NCI-H2107 treated with DMSO at 0.1 percent for 48 hours (cell line): ENCODE data around the gene BEND3.
A peak's percentile ranks its signal among the peaks of the same experiment; 100 is the strongest.
"Not testable (repeated sequence)": the region's sequence is repeated elsewhere in the genome, so short reads cannot be mapped to it uniquely, and the experiment has no call there.

Experiments used
- DNase-seq: peaks from one replicate; lab custom pipeline; 2025; ENCODE audit not compliant: unreplicated experiment; lab: John Stamatoyannopoulos, UW

Gene BEND3

DNA sequence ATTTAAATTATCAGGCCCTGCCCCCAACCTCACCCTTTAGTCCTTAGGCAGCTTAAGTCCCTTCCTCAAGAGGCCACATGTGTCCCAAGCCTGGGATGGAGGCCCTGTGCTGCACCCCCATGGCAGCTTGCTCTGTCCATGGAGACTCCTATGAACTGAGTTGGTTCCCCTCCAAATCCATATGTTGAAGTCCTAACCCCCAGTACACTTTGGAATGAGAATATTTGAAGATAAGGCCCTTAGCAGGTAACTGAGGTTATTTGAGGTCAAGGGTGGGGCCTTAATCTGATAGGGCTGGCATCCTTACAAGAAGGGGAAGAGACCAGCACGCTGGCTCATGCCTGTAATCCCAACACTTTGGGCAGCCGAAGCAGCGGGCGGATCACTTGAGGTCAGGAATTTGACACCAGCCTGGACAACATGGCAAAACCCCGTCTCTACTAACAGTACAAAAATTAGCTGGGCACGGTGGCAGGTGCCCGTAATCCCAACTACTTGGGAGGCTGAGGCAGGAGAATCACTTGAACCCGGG lies 6.7 kb upstream of the BEND3 start:
- DNase-seq = no peak

DNA sequence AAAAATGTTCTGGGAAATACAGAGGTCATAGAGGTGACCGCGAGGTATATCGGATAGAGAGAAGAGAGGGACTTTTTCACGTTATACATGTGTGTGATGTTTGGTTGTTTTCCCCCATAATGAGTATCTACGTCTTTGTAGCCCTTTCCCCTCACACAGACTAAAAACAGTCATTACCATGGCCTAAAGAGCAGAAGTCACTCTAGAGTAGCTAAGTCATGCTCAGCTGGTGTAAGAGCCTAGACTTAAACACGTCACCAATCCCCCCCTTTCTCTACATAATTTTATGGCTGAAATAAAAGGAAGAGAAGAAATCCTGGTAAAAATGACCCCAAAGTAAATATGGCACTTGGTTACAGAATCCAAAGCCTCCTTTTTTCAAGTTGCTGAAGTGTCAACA lies 6.0 kb upstream of the BEND3 start:
- DNase-seq = no peak

DNA sequence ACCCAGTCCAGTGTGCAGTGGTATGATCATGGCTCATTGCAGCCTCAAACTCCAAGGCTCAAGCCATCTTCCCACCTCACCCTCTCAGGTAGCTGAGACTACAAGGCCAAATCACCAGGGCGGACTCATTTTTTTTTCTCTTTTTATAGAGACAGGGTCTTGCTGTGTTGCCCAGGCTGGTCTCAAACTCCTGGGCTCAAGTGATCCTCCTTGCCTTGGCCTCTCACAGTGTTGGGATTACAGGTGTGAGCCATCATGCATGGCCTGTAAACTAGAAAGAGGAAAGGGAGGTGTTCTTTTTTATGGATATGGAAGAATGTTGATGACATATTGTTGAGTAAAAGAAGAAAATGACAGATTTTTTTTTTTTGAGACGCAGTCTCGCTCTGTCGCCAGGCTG lies 5.1 kb upstream of the BEND3 start:
- no peak for DNase-seq

DNA sequence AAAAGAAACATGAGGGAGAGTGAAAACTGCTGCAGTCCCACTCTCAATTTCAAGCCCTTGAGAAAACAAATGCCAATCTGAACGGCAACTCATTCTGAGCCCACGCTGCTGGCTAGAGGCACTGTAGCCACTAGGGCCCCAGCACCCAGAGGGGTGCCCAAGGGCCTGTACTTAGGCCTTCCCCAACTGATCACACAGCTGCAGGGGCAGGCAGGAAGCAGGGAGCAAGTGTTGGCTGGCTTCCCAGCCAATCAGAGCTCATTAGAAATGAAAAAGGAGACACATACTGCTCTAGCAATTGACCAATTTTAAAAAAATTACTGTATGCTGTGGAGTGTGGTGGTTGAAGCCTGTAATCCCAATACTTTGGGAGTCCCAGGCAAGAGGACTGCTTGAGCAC lies 3.7 kb upstream of the BEND3 start:
- DNase-seq = peak; percentile 29

DNA sequence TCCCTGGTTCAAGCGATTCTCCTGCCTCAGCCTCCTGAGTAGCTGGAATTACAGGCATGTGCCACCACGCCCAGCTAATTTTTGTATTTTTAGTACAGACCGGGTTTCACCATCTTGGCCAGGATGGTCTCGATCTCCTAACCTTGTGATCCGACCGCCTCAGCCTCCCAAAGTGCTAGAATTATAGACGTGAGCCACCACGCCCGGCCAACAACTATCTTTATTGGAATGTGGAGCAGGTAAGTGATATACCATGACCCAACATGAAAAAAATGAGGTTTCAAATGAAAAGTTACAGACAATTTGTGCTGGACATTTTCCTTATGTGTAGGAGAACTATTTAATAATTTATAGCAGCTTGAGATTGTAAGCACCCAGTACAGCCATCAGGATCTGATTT lies 3.2 kb upstream of the BEND3 start:
- DNase-seq = not testable (repeated sequence)

DNA sequence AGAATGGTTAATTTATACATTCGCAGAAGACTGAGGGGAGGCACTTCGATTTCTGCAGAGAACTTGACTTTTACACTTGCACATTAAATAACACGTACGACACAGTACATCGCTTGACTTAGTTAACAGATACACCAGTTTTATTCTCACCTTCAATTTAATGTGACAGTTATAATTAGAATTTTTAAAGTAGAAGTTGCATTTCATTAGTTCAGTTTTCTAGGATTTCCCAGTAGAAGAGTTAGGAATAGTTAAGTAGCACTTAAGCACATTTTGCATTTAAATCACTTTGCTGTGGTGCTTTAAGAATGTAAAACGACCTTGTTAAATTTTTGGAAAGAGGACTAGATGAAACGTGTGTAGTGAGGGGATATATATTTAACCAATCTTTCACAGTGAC lies 1.6 kb upstream of the BEND3 start:
- no peak for DNase-seq

DNA sequence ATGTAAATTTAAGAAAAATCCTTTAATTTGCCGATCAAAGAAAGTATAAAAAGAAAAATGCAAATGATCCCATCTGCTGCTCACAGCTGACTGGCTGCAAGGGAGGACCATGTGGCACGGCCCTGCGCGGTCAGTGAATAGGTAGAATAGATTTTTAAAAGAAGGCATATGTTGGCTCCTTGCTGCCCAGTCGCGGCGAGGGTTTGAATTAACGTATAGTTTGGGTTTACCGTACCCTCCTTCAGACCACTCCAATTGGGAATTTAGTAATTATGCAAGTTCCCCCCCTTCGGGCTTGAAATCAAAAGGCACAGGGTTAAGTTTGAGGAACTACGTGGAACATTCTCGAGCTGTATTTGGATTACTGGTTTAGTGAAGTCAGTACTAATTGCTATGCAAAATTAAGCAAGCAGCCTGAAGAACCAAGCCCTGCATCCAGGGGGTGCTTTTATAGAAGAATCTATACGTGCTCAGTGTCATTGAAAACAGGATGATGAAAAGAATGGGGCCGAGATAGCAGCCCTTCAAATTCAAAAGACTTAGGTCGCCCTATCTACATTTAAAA lies 1.1 kb upstream of the BEND3 start:
- DNase-seq = peak; percentile 75

DNA sequence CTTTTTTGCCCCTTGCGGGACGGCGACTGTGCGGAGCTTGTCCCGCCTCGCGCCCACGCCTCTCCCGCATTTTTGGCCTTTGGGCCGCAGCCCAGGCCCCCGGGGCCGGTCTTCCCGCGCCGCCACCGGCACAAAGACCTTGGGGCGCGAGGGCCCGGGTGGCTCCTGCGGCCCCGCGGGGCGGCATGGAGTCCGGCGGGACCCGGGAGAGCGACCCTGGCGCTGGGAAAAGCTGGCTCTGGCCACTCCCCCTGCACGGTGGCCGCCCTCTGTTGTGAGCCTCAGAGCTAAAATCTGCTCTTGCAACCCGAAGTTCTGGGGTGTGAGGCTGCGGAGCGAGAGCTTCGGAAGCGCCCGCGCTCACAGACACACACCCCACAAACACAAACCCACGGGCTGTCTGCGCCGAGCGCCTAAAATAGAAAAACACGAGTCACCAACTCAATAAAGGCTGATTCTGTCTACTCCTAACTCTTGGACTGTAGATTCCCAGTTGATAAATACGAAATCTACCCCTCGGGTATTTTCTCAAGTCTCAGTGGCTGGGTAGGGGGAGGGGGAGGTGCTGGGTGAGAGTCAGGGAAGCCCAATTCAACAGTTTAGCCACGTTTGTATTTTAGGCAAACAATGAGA lies 496 bp upstream of the BEND3 start:
- DNase-seq = peak; percentile 75

DNA sequence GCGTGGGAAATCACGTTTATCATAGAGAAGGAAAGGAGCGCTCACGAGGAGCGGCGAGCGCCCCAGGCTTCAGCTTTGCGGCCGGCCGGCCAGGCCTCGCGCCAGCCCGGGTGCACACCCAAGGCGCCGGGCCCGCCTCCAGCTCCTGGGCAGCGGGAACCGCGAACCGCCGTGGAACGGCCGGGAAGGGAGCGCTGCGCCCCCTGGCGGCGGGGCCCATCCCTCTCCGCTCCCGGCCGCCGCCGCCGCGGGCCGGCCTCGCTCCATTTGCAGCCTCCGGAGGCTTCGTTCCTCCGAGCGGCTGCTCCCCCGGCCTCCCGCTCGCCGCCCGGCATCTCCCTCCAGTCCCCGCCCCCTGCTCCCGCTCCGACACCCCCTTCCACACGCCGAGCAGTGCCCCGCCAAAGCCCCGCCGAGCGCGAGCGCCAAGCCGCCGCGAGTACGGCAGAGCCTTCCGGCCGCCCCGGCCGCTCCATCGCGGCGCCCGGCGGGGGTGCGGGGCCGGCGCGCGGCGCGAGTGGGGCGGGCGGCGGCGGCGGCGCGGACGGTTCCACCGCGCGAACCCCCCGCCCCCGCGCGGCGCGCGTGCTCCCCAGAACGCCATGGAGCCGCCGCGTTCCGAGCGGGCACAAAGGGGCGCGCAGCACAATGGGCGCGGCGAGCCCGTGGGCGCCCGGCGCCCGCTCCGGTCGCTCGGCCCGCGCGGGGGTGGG lies 946 bp downstream of the BEND3 start:
- DNase-seq = peak; percentile 38

DNA sequence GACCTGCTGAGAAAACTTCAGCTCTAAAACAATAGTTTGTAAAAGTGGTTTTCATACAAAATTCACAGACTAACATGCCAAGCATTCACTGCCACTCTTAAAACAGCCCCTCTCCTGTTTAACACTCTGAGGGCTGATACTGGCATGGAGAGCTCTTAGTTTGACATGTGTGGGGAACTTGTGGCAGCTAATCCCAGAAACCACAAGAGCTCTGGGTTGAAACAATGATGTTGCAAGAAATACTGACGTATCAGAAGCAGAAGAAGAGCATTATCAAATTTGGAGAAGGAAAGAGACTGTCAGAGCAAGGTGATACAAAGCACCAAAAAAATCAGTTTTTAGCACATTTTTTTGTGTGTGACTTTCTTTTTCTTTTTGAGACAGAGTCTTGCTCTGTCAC lies 5.1 kb downstream of the BEND3 start:
- DNase-seq = no peak

DNA sequence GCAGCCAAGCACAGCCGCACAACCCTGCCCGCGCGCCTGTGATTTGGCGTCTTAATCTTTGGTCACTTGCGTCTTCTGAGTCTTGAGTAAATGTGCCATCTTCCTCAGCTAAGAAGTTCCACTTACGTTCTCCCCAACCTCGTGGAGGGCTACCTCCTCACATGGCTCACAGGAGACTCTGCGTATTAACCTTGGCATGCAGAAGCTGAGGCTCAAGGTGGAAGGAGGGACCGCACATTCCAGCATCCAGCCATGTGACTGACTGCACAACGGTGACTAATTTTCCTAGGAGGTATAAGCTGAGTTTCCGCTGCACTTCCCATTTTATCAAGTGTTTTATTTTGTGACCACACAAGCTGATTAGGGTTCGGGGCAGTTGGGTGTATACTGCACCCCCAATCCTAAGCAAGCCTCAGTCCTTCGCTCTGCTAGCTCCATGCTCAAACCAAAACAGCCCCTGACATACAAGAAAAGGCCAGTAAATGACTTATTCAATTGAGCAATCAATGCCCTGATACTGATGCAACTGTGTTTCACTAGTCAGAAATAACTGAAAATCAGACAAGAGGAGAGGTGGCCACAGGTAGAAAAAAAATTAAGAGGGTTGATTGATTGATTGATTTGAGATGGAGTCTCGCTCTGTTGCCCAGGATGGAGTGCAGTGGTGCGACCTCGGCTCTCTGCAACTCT lies 7.0 kb downstream of the BEND3 start:
- no peak for DNase-seq

DNA sequence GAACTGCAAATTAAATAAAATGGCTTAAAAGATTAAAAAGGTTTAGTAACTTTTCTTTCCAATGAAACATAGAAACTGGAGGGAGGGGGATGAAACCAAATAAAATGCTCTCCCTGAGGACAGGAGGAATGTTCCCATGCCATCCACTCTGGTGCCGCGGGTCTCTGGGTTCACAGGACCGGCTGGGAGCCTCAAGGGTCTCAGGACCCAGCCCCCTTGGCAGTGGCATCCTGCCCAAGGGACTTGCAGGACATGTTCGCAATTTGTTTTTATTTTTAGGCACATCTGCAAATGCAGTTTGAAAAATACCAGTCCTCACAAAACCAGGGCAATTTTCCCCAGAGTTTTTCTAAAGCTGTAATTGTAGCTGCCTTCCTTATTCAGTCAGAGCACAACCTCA lies 7.5 kb downstream of the BEND3 start:
- DNase-seq = no peak

DNA sequence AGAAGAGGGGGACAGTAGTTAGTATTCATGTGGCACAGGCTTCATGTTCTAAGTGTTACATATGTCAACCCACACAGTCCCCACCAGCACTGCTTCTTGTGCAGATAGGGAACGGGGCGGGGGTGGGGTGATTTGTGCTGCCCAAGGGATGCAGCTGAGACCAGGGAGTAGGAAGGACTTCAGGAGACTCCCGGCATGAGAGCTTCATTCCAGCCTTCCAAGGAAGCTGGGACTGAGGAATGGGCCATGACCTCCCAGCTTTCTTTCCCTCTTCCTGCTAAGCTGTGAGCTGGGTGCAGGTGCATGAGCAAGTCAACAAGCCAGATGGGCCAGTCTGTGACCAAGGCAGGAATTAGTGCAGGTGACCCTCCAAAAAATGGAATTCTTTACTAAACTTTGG lies 9.2 kb downstream of the BEND3 start:
- DNase-seq = no peak

DNA sequence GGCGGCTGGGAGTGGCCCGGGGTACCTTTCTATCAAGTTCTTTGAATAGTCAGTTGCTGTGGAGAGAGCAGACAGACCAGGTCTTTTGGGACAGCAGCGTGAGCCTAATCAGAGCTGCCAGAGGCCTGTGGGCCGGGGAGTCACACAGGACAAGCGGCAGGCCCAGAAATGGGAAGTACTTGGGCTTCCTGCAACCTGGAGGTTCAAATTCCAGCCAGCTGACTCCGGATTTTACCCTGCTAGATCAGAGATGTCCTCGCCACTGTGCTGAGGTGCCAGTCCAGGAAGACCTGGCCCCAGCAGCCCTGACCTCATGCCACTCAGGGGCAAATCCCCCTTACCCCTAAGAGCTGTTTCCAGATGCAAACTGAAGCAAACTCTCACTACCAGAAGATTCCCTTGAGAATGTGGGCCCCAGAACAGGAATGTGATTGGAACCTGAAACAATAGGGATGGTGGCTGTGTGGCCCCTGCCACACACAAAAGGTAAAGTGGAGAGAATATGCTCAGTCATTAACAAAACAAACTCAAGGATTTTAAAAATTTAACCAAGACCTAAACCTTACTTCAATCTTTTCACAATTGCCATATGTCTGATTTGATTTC lies 9.7 kb downstream of the BEND3 start:
- no peak for DNase-seq

DNA sequence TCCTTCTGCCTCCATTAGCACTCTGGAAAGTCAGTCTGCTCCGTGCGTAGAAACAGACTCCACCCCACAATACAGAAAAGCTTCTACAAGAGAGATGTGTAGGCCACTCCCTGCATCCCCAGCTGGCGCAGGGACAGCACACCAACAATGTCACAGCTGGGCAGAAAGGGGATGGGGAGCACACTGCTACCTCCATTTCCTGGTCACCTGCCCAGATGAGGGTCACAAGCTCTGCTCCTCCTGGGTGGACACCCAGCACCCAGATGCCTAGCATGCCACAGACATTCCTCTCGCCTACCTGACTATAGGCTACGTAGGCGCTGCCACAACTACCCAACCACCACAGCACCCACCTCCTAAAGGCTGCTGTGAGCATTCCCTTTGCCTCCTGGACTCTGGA lies 12.2 kb downstream of the BEND3 start:
- no peak for DNase-seq

DNA sequence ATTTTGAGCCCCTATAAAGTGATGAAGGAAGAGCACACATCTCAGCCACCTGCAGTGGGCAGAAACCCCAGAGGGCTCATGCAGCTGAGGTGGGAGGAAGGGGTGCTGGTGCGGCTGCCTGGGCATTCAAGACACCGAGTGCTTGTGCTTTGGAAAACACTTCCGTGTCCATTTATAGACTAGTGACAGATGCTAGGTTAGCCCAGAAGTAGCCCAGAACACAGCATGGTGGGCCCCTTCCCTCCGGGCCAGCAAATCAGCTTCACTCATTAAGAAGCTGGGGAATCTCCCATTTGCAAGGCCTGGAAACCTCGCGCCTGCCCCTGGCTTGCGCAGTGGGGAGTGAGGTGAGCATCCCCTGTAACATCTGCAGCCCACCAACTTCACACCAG lies 12.9 kb downstream of the BEND3 start:
- DNase-seq = no peak

DNA sequence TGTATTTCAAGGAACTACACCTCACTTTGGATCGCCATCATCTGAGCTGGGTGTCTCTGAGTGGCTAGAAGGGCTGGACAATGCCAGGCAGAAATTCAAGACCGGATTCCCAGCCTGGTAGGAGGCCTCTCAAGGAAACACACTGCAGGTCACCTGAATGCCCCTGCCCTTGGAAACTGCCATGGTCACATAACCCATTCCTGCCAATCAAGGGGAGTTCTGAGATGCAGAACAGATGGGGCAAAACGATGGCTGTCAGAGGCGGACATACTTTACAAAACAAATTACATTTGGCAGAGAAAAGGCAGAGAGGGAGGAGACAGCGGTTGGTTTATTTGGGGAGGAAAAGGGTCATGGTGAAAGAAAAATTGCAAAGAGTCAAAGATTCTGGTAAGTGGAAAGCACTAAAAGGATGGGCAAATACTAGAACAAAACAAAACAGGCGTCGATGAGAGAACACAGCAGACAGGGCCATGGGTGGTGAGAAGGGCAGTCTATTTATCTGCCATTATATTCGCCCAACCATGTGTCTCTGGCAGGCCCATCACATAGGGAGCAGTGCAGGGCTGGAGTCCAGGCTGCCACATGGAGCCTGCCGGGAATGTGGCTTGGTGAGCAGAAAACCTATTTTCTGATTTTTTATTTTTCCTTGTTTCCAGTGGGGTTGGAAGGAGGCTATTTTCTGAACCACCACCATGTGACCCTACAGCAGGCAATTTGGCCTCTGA lies 13.5 kb downstream of the BEND3 start:
- no peak for DNase-seq

DNA sequence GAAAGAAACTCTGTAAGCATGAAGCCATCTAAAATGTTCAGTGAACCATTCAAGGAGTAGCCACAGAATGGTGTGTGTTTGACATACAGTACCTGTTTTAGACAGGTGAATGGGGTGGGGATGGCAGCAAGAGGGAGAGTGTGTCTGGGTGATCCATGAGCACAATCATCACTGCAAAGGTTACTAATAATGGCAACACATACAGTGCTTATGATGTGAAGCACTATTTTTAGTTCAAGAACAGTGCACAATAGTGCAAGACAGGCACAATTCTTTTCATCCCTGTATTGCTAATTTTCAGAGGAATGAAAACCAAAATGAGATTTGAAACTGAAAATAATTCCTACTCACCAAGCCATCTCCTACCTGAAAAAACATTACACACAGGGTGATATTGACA lies 14.1 kb downstream of the BEND3 start:
- no peak for DNase-seq

DNA sequence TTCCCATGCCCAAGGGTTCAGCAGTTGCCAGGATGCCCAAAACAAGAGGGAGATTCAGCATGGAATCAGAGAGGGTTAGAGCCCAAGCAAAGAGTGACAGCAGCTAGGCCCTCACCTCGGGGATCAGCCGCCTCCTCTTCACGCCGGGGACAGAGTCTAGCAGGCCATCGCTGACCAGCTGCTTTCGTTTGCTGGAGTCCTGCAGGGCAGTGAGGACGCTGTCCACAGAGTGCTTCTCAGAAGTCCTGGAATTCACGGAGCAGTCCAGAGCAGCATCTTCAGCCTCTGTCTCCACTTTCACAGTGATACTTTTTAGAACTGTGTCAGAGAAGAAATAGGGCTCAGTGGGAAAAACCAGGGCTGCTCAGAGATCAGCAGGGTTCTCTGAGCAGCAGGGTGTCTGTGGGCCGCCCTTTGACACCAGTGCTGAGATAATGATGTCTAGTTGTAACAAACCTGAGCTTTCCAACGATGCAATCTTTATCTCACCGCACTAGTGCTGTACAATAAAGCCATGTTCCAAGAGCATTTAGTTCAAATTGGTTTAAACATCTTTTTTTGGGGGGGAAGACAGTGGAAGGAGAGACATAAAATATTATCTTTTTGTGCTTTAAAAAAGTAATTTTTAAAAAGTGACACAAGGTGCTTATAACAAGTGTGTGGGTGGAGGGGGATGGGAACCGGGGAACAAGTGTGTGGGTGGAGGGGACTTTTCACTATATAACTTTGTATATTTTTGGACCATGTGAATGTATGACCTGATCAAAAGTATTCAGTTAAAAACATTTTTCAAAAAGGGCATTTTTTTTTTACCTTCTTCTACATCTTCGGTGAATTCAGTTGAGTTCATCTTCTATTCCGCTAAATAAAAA lies 16.6 kb downstream of the BEND3 start:
- DNase-seq = no peak

DNA sequence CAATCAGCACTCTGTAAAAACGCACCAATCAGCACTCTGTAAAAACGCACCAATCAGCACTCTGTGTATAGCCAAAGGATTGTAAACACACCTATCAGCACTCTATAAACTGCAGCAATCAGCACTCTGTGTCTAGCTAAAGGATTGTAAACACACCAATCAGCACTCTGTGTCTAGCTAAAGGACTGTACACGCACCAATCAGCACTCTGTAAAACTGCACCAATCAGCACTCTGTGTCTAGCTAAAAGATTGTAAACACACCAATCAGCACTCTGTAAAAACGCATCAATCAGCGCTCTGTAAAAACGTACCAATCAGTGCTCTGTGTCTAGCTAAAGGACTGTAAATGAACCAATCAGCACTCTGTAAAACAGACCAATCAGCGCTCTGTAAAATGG lies 30.9 kb downstream of the BEND3 start:
- DNase-seq = not testable (repeated sequence)
